ENCODE results near the gene PSME1. TPM values are rescaled to one million over a fixed set of nuclear protein-coding genes. Genes with fewer than 3 reads are reported as not detected.
A peak's percentile ranks its signal among the peaks of the same experiment; 100 is the strongest.

PSME1 gene
- polyA plus RNA-seq, 1 experiment: 80.0 TPM

DNA sequence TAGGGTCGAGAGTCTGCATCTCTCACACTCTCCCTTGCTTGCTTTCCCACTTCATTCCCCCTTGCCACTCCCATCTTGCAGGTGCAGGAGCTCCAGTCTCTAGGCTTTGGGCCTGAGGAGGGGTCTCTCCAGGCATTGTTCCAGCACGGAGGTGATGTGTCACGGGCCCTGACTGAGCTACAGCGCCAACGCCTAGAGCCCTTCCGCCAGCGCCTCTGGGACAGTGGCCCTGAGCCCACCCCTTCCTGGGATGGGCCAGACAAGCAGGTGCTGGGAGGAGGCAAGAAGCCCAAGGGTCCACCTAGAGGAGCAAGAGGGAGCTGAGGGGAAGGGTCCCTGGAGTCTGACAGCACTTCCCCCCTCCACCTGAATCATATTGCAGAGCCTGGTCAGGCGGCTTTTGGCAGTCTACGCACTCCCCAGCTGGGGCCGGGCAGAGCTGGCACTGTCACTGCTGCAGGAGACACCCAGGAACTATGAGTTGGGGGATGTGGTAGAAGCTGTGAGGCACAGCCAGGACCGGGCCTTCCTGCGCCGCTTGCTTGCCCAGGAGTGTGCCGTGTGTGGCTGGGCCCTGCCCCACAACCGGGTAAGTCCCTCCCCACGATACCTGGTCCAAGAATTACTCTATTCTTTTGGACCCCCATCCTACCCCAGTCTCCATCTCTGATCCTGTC is 15.5 kb downstream of the PSME1 start:
- H3K27ac ChIP-seq (ENCODE audit: low read depth, low read length): no peak overlapping the region
- CTCF ChIA-PET: interaction anchor here (1.0 to 3.3 kb wide), 2 partner anchors 10 to 280 kb away, joined by 3 to 27 read pairs; partner anchors contain the start of gene IRF9
- no peak for TF ChIP-seq CTCF (IDR thresholded peaks at IDR 0.05; ENCODE audit: low read depth, low read length)
- no peaks in the 10 kb centered on the region for H3K27me3 ChIP-seq (ENCODE audit: control insufficient read depth, insufficient read depth, low read length)
- H3K4me3 ChIP-seq (ENCODE audit: low read depth, low read length): no peak overlapping the region
- POLR2A ChIA-PET: interaction anchor here (0.5 kb wide), 1 partner anchor 788 kb away, joined by 6 read pairs; no protein-coding TSS in a partner anchor
- no peak for DNase-seq (ENCODE audit: low read depth, low spot score)
- peaks cover 3% of the 10 kb centered on the region; the same call in 1 of the 2 replicates for H3K9me3 ChIP-seq (ENCODE audit: control insufficient read depth, insufficient read depth, low read length)

DNA sequence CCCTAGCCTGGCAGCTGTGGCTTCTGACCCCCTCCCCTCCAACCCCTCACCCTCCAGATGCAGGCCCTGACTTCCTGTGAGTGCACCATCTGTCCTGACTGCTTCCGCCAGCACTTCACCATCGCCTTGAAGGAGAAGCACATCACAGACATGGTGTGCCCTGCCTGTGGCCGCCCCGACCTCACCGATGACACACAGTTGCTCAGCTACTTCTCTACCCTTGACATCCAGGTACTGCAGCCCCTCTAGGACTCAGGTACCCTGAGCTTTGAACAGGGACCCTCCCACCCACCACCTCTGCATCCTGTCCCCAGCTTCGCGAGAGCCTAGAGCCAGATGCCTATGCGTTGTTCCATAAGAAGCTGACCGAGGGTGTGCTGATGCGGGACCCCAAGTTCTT is 19.1 kb downstream of the PSME1 start:
- ChIA-PET POLR2A (no interaction called here), CTCF (no interaction called here)
- Histone ChIP-seq H3K9me3 (ENCODE audit: control insufficient read depth, insufficient read depth, low read length) (no peaks in the 10 kb centered on the region), H3K27me3 (ENCODE audit: control insufficient read depth, insufficient read depth, low read length) (no peaks in the 10 kb centered on the region), H3K4me3 (ENCODE audit: low read depth, low read length) (no peak overlapping the region), H3K27ac (ENCODE audit: low read depth, low read length) (no peak overlapping the region)
- no peak for TF ChIP-seq CTCF (IDR thresholded peaks at IDR 0.05; ENCODE audit: low read depth, low read length)
- DNase-seq (ENCODE audit: low read depth, low spot score): no peak

GRCh38 chr14:24156840-24157239 is 20.8 kb downstream of the PSME1 start:
- no peak for DNase-seq (ENCODE audit: low read depth, low spot score)
- CTCF ChIA-PET: interaction anchor here (0.6 kb wide), 1 partner anchor 91 kb away, joined by 3 read pairs; no protein-coding TSS in a partner anchor

DNA sequence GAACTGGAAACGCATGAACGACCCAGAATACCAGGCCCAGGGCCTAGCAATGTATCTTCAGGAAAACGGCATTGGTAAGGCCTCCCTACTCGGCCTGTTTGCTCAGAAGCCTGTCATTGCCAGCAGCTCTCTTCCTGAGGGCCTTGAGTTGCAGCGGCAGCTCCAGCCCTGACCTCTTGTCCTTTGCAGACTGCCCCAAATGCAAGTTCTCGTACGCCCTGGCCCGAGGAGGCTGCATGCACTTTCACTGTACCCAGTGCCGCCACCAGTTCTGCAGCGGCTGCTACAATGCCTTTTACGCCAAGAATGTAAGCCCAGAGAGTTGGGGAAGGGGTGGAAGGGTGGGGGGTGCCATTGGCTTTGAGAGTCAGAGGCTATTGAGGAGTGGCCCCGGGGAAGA is 21.3 kb downstream of the PSME1 start:
- no peaks in the 10 kb centered on the region for H3K27me3 ChIP-seq (ENCODE audit: control insufficient read depth, insufficient read depth, low read length)
- no peak for TF ChIP-seq CTCF (IDR thresholded peaks at IDR 0.05; ENCODE audit: low read depth, low read length)
- no peak overlapping the region for H3K27ac ChIP-seq (ENCODE audit: low read depth, low read length)
- ChIA-PET CTCF (interaction anchor here (0.6 kb wide), 1 partner anchor 91 kb away, joined by 3 read pairs; no protein-coding TSS in a partner anchor), POLR2A (no interaction called here)
- no peak overlapping the region for H3K4me3 ChIP-seq (ENCODE audit: low read depth, low read length)
- DNase-seq (ENCODE audit: low read depth, low spot score): no peak
- no peaks in the 10 kb centered on the region for H3K9me3 ChIP-seq (ENCODE audit: control insufficient read depth, insufficient read depth, low read length)

More at GRCh38 chr14:24156840-24157239, 20.8 kb downstream of the PSME1 start:
- TF ChIP-seq CTCF (IDR thresholded peaks at IDR 0.05; ENCODE audit: low read depth, low read length): no peak
- Histone ChIP-seq H3K9me3 (ENCODE audit: control insufficient read depth, insufficient read depth, low read length) (no peaks in the 10 kb centered on the region), H3K27me3 (ENCODE audit: control insufficient read depth, insufficient read depth, low read length) (no peaks in the 10 kb centered on the region), H3K4me3 (ENCODE audit: low read depth, low read length) (no peak overlapping the region), H3K27ac (ENCODE audit: low read depth, low read length) (no peak overlapping the region)
- POLR2A ChIA-PET: no interaction called here

DNA sequence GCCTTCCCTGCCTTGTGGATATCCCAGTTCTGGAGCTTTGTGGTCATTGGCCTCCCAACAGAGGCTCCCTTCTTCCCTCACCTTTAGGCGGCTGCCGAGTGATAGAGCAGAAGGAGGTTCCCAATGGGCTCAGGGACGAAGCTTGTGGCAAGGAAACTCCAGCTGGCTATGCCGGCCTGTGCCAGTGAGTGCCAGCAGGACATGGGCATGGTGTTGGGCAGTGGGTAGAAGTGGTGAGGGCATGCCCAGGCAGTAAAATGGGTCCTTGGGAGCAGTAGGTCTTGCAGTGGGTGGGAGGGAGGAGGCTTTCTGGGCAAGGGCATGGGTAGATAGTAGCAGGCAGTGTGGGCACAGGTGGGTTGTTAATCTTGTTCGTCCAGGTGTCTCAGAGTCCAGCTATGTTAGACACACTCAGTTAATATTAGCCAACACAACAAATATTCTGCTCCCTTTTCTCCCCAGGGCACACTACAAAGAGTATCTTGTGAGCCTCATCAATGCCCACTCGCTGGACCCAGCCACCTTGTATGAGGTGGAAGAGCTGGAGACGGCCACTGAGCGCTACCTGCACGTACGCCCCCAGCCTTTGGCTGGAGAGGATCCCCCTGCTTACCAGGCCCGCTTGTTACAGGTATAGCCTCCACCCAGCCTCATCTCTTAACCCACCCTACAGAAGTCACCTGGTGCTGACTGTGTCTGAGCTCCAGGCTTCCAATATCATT is 23.9 kb downstream of the PSME1 start:
- no peaks in the 10 kb centered on the region for H3K9me3 ChIP-seq (ENCODE audit: control insufficient read depth, insufficient read depth, low read length)
- ChIA-PET POLR2A (interaction anchor here (1.3 to 2.1 kb wide), 3 partner anchors 13 to 54 kb away, joined by 5 to 12 read pairs (median 6); partner anchors contain the start of genes CHMP4A, PSME1 and RNF31), CTCF (interaction anchor here (0.6 to 3.5 kb wide), 12 partner anchors 9 to 136 kb away, joined by 3 to 54 read pairs (median 10); partner anchors contain the start of genes CHMP4A, IPO4, PSME1 and PSME2)
- DNase-seq (ENCODE audit: low read depth, low spot score): no peak
- no peak overlapping the region for H3K4me3 ChIP-seq (ENCODE audit: low read depth, low read length)
- no peaks in the 10 kb centered on the region for H3K27me3 ChIP-seq (ENCODE audit: control insufficient read depth, insufficient read depth, low read length)
- TF ChIP-seq CTCF (IDR thresholded peaks at IDR 0.05; ENCODE audit: low read depth, low read length): no peak
- peak overlapping the region; percentile 61 for H3K27ac ChIP-seq (ENCODE audit: low read depth, low read length)
